NB4 (cell line): ENCODE measurements around the gene MMP25.

ENCODE experiments used
- CTCF ChIP-seq: IDR thresholded peaks from one replicate; pipeline ENCODE4 v1.5.1; 2012; ENCODE audit warnings: low read depth, low read length
- MYC ChIP-seq: IDR thresholded peaks from 2 replicates; pipeline ENCODE4 v1.6.1; 2011; ENCODE audit warnings: low read depth, low read length
- POLR2A ChIP-seq: IDR thresholded peaks from 2 replicates; pipeline ENCODE4 v1.6.1; 2011; ENCODE audit warnings: mild to moderate bottlenecking; ENCODE audit not compliant: insufficient read length; ENCODE audit errors: extremely low read depth

- TF ChIP-seq CTCF (no peak), MYC (peak; percentile 82), POLR2A (no peak)
Measured at GRCh38 chr16:3007957-3008689, 38.2 kb upstream of the MMP25 start.
